Body of pancreas (tissue), 4 donors: Measurements from ENCODE around the gene HTR6.

Source experiments
- POLR2A ChIP-seq, 3 donors: fragments of 450-650 bp; IDR thresholded peaks; one replicate each; pipeline ENCODE4 v1.6.1; 2016; ENCODE audit warnings: antibody characterized with exemption in 3 of 3, mild to moderate bottlenecking in 2 of 3
- TF ChIP-seq, protein P1 (sequence below), 7 experiments: fragments of 450-650 bp in 4 of 7; fragments of 200-600 bp in 3 of 7; sonication (generic) in 3 of 7; IDR thresholded peaks; one replicate each; pipeline ENCODE4 v1.5.1; 2016 to 2019; ENCODE audit warnings: antibody characterized with exemption in 7 of 7

DNA sequence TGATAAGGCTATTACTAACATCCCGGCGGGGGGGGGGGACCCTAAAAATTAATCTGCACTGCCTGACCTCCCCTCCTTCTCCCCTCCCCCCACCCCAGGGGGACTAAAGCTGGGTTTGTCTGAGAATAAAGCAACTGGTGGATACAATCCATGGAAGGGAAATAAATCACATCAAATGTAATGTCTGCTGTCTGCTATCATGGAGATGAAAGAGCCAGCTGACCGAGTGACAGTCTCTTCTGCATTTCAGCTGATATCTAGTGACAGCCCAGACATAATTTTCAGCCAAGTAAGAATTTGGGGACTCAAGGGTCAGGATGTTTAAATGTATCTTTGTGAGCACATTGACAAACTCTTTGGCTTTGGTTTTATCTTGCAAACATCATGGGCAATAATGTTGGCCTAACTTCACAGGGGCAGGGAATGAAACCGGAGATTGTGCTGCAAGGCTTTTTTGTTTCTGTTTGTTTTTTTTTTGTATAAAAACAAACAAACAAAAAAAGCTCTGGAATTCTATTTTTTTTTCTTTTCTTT lies 44.7 kb downstream of the HTR6 start:
- TF ChIP-seq, protein P1, sequence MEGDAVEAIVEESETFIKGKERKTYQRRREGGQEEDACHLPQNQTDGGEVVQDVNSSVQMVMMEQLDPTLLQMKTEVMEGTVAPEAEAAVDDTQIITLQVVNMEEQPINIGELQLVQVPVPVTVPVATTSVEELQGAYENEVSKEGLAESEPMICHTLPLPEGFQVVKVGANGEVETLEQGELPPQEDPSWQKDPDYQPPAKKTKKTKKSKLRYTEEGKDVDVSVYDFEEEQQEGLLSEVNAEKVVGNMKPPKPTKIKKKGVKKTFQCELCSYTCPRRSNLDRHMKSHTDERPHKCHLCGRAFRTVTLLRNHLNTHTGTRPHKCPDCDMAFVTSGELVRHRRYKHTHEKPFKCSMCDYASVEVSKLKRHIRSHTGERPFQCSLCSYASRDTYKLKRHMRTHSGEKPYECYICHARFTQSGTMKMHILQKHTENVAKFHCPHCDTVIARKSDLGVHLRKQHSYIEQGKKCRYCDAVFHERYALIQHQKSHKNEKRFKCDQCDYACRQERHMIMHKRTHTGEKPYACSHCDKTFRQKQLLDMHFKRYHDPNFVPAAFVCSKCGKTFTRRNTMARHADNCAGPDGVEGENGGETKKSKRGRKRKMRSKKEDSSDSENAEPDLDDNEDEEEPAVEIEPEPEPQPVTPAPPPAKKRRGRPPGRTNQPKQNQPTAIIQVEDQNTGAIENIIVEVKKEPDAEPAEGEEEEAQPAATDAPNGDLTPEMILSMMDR (IDR thresholded peaks at IDR 0.05), result no peak
- no peak for TF ChIP-seq POLR2A (IDR thresholded peaks at IDR 0.05)
